ENCODE results near the gene RNF144B.
"Not testable (repeated sequence)": the region's sequence is repeated elsewhere in the genome, so short reads cannot be mapped to it uniquely, and the experiment has no call there.

Gene RNF144B

DNA sequence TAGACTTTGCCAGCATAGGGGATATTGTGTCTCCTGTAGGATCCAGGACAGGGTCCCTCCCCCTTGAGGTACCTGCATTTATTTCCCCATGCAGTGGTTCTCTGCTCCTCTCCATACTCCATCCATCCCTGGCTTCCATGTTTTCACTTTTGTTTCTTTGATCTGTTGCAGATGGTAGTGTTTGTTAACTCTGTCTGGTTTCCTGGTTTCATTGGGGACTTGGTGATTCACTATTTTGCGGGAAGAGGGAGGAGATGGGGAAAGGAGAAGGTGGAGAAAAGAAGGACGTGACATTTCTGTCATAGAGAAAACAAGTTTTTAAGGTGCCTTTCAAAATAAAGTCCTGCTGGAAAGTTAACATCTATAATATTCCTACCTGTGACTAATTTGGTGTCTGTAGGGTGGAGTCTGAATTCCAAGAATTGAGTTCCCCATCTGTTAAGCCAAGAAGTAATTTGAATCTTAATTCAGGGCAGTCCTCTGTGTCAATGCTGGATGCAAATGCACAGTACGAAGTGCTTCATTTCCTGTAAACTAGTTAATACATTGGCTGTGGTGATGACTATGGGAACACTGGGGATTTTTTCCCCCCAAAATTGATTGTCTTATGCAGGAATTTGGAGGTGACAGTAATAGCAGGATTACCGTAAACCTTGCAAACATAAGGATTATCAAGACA lies 6.9 kb upstream of the RNF144B start:
- DNase-seq = no peak

DNA sequence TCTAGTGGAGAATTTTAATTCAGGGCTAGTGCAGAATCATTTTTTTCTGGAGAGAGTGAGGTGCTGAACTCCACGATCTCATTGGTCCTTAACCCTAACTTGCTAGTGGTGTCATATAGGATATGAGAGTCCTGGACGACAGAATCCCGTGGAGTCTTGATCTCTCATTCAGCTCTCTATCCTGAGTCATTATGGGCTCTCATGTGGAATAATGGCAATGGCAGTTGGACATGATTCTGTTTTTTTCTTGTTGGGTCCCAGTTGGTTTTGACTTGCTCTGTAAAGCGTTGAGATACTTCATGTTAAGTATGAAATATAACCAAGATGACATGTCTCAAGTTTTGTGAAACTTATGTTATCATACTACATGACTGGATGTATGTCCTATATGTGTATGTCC lies 6.3 kb upstream of the RNF144B start:
- DNase-seq = no peak

DNA sequence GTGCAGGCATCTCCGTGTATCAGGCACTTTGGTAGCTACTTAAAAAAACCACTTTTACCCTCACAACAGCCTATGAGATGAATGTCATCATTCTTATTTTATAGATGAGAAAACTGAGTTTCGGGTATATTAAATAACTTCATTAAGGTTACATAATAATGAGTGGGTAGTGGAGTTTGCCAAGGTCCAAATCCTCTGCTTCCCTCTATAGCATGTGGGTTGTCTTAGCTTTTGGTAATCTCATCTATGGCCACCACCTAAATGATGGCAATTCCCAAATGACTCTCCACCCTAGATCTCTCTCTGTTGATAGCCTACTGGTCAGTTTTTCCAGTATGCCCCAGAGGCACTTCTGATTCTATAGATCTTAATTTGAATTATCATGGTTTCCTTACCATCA lies 3.7 kb upstream of the RNF144B start:
- no peak for DNase-seq

DNA sequence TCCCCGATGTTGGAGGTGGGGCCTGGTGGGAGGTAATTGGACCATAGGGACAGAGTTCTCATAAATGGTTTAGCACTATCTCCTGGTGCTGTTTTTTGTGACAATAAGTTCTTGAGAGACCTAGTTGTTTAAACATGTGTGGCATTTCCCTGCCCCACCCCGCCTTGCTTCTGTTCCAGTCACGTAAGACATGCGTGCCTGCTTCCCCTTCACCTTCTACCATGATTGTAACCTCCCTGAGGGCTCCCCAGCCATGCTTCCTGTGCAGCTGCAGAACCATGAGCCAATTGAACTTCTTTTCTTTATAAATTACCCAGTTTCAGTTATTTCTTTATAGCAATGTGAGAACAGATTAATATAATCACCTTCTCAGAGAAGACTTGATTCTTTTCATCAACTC lies 2.5 kb upstream of the RNF144B start:
- no peak for DNase-seq

DNA sequence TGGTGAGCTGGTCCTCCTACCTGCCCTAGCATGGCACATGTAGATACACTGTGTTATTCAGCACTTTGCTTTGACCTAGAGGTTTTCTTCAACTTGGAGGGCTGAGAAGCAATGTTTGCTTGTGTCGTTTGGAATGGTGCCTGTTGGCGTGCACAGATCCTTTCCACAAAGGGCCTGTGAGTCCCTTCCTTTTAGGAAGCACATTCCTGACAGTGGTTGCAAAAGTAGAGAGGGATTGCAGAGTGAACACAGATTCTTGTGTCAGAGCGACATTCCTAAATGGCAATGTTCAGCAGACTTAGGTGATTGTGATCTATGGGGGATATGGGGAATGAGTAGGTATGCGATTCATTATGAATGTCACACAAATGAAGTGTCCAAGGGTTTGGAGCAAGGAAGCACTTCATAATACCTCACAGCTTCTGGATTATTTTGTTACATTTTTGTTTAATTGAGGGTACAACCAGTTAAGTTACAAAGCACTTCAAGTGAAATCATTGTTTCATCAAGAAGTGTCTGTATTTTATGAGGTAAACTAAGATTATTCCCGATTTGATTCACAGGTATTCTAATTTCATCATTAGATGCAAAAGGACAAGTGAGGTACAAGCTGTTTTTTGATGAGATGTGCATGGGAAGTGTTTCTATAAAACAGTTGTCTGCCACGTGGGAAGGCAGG lies 713 bp upstream of the RNF144B start:
- no peak for DNase-seq

DNA sequence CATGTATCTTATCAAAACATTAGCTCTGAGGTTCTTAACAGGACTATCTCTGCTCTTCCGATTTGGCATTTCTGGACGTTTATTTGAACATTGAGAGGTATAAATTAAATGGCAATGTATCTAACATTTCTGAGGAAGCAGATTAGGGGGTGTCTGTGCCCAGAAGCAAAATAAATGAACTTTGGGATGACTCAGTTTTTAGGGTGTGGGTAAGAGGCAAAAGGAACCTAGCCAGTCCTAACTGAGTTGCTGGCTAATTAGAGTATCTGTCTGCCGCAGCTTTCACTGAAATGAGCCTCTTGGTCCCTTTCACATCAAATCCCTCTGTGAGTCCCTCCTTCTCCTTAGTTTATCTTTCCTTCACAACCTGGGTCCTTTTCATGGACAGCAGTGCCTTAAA lies 1.1 kb downstream of the RNF144B start:
- DNase-seq = peak in 1 of 2 donors; percentile 14

DNA sequence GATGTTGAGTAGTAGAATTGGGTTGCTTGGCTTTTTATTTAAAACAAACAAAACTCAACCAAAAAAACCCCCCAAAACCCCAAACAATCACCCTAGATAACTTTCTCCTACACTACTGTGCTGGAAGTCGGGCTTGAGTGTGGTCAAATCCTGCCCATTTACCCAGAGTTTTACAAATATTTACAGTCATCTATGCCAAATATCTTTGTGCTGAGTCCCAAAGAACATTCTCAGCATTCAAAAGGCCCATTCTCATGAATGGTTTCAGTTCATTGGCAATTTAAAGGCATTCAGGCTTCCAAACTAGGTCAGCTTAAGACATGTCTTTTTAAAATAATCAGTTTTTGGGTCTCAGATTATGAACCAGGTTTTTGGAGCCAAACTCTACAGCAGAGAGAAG lies 1.8 kb downstream of the RNF144B start:
- no peak for DNase-seq

DNA sequence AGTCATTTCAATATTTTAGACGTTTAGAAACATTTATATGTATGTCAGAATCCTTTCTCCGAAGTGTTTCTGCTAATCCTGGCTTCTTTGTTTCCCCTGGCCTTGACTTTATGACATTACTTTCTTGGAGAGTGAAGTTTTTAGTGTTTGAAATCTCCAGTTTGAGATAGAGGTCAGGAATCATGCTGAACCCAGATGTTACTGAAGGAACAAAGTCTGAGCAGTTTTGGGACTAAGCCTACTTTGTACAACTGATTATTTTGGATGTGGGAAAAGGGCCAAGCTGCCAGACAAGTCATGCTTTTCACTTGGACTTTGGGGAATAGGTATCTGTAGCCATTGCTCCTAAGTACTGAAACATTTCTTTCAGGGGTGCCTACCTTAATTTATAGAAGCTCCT lies 2.3 kb downstream of the RNF144B start:
- DNase-seq = no peak

DNA sequence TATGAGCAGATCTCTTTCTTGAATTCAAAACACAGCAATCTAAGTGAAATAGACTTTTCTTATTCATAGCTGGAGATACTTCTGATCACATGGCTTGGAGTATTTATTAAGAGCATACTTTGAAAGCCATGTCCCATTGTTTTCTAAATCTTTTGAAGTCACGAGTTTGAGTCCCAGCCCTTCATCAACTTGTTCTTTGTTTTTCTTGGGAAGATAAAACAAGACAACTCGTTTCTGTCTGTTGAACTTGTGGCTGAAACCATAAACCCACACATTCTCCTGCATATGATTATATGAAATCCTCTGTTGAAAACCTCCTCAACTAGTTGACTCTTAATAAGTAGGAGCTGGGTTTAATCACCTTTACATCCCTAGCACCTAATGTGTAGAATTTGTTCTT lies 3.3 kb downstream of the RNF144B start:
- no peak for DNase-seq

DNA sequence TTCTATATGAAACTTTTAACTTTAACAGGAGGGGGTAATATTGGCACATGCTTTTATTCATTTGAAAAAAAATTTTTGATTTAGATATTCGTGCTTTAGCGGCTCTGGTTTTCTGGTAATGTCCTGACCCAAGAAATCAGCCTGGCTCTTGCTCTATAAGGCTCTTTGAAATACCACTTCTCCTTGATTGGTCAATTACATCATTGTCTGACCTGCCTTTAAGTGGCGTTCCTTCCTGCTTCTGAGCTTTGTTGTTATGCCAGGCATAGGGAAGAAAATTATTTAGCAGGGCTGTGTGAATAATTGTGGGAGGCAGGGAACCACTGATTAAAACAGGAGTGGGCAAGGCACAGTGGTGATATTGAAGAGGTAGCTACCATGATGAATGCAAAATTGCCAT lies 3.9 kb downstream of the RNF144B start:
- no peak for DNase-seq

DNA sequence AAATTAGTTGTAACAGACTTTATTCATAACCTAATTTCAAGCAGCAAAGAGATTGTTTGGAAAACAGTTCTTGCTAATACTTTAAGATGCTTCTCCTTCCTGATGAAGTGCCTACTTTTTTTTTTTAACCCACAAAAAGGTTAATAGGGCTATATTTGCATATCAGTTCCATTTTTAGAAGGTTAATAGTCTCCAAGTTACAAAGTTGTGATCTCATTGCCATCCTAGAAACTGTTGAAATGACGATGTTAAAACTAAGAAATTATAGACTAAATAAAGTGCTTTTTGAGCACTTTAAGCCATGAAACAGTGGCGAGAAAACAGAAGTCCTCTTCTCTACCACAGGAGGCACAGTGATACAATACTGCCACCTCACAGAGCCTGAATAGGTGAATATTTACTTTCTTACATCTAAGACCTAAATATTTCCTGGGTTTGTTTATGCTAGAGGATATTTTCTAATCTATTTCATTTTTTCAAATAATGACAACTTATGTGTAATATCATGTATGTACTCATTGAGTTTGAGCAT lies 5.3 kb downstream of the RNF144B start:
- DNase-seq = no peak

DNA sequence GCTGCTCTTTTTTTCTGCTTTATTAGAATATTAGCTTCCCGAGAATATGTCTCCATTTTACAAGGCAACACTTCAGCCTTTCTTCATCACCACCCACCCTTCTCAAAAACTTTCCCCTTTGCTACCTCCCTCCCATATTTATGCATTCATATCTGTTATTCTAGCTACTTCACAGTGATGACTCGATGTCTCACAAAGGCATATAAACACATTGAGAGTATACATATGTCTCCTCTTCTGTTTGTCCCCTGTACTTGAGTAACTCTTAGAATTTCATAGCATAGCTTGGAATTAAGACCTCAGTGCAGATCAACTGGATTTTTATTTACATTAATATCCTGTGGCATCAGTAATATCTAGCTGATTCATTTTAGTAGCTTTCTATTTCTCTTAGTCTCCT lies 6.5 kb downstream of the RNF144B start:
- DNase-seq = no peak

DNA sequence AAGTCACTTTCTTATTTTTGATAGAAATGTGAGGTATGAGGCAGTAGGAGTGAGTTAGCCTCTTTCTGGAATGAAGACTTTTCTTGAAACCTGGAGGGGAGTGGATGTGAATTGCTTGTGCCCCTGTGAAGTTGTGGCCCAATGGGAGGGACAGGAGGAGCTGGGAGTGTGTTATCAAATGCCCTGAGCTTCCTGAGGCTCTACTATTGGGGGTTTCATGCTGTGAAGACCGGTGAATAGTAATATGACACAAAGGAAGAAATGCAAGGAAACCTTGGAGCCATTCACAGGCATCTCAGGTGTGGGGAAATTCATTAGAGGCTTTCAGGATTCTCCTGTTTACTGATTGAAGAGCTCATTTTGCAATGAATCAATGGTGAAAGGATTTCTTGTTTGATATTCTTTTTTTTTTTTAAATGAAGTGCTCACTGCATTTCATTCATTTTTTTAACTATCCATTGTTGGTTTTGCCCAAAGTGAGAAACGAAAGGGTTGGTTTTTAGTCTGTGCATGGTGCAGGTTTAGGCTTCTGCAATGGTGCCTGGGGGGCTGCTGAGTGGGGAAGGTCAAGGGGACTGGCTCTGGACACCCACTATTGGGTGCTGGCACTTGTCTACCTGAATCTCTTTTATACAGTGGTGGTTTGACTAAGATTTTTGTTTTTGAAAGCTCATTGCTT lies 8.2 kb downstream of the RNF144B start:
- no peak for DNase-seq

DNA sequence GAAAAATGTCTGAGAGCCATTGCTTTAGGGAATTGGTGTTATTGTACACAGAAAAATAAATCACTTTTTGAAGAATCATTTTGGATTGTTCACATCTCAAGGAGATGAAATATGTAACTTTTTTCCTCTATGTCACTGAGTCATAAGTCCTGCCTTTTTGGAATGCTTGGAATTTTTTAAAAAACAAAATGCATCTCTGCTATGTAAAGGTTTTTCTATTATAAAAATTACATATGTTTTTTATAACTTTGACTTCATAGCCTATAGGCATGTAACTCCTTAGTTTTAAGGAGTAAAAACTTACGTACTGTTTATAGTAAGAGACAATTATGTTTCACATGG lies 8.7 kb downstream of the RNF144B start:
- no peak for DNase-seq

DNA sequence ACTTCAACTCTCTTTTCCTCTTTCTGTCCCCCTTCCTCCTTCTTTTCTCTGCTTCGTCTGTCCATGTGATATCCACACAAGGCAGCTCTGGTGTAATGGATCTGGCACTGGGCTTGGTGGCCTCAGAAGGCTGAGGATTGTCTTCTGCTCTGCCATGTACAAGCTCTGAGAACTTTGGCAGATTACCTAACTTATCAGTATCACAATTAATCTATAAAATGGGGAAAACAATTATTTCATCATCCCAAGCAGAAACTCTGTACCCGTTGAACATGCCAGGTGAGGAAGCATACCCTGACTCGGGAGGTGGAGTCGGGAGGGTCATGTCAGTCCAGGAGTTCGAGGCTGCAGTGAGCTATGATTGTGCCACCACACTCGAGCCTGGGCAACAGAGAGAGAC lies 10.6 kb downstream of the RNF144B start:
- DNase-seq = no peak

DNA sequence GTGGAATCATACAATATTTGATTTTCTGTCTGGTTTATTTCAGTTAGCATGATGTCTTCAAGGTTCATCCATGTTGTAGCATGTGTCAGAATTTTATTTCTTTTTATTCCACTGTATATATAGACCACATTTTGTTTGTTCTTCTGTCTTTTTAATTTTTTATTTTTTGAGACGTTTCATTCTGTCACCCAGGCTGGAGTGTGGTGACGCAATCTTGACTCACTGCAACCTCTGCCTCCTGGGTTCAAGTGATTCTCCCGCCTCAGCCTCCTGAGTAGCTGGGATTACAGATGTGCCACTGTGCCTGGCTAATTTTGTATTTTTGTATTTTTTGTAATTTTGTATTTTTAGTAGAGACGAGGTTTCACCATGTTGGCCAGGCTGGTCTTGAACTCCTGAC lies 11.1 kb downstream of the RNF144B start:
- not testable (repeated sequence) for DNase-seq

DNA sequence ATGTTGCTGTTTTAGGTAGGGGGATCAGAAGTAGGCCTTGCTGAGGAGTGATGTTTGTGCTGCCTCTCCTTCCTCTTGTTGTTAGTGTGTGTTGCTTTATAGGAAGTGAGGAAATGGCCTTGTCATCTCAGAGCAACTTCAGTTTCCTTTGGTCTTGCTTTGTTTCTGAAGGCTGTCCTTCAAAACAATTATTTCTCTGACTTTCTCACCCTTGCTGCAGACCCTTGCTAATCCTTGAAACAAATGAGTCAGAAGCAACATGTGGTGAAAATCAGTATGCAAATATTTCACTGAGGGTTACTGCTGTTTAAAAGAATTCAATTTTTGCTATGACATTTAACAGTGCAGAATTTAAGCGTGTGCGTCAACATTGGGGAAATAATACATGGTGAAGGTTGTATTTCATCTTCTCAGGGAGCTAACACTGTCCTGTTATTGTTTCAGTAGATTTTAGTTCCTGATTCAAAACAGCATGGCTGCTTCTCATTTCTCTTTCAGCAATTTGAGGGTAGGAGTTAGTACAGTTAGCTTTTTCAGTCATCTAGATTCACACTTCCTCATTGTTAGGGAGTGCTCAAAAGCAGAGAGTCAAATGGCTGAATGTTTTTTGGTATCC lies 13.8 kb downstream of the RNF144B start:
- no peak for DNase-seq

DNA sequence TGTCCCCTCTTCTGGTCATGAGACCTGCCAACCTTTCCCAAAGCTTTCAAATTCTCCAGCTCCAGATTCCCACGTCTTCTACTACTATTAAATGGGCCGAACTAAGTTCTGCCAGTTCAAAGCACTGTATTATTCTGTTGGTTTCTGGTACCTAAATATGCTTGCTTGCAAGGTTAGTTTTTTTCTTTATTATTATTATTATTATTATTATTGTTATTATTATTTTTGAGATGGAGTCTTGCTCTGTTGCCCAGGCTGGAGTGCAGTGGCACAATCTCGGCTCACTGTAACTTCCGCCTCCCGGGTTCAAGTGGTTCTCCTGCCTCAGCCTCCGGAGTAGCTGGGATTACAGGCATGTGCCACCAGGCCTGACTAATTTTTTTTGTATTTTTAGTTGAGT lies 17.8 kb downstream of the RNF144B start:
- not testable (repeated sequence) for DNase-seq

DNA sequence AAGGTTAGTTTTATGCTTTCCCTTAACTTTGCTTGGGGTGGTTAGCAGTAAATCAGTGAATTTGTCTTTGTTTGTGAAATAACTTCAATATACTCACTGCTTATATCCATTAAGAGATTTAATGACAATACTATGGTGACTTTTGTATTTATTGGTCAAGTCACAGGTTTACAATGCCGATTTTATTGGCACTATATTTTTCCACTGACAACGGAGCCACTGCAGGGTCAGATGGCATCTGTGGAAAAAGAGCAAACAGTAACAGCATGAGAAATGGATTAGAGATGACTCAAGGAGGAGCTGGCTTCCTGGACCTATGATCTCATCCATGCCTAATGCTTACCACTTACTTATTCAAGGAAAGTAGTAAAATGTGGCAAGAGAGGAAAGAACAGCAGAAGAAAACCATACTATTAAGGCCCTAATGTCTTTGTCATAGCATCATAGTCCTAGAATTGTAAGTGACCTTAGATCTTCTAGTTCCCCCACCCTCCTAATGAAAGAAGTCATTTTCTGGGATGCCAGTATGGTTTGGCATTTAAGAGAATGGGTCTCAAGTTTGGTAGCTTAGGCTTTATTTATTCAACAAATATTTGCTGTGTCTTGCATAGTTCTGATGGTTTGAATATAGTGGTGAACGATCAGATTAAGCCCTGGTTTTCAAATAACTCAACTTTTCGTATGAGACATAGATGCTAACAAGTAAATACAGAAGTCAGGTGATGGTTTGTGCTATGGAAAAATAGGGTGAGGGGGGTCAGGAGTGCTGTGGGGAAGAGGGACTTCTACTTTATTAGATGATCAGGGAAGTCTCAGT lies 18.5 kb downstream of the RNF144B start:
- DNase-seq = no peak

DNA sequence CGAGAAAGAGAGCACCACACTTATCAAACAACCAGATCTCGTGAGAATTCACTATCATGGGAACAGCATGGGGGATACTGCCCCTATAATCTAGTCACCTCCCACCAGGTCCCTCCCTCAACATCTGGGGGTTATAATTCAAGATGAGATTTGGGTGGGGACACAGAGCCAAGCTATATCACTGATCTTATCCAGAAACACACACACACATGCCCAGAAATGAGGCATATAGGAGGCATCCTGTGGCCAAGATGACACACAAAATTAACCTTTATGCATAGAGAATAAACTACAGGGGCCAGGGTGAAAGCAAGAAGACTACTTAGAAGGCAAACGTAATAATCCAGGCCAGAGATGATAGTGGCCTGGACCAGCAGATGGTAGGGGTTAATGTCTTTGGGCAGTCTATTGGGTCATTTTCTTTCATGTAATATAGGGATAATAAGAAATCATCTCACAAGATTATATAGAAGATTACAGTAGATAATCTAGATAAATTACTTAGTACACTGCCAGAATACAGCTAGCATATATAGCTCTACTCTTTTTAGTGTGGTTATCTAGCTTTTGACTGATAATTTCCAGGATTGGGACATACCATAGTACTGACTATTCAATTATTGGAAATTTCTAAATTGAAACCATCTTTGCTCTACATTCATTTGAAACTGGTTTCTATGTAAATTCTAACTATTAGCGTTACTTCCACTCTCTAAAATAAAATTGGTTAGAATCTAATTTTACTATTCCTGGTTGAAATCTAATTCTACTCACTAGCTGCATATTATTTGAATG lies 20.0 kb downstream of the RNF144B start:
- no peak for DNase-seq

DNA sequence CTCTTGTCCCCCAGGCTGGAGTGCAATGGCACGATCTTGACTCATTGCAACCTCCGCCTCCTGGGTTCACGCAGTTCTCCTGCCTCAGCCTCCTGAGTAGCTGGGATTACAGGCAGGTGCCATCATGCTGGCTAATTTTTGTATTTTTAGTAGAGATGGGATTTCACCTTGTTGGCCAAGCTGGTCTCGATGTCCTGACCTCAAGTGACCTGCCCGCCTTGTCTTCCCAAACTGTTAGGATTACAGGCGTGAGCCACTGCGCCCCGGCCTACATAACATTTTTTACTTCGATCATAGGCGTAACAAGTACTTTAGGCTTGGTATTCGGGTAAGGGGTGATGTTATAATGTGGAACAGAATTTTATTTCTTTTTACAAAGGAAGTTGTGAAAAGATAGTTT lies 22.5 kb downstream of the RNF144B start:
- not testable (repeated sequence) for DNase-seq

DNA sequence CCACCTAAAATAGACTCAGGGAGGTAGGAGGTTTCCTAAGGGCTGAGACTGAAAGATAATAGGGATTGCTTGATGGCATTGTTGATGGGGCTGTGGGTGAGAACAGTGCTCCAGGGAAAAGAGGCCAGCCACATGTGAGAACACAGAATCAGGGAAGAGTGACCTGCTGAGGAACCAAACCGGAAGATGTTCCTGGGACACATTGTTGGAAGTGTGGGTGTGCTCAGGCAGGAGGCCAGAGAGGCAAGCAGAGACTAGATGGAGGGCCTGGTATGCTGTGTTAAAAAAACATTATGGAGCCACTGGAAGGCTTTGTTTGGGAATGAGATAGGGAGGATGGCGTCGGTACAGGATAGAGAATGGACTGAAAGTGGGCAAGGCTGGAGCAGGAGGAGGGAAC lies 23.3 kb downstream of the RNF144B start:
- no peak for DNase-seq
